HG03342 (cell line): ENCODE measurements around the gene TUB.

ENCODE experiments used
- ATAC-seq: cut with Tn5 transposase; IDR thresholded peaks from one replicate; pipeline ENCODE4 v1.9.1; 2021; ENCODE audit warnings: mild to moderate bottlenecking, moderate library complexity; ENCODE audit not compliant: unreplicated experiment

The TUB gene

DNA sequence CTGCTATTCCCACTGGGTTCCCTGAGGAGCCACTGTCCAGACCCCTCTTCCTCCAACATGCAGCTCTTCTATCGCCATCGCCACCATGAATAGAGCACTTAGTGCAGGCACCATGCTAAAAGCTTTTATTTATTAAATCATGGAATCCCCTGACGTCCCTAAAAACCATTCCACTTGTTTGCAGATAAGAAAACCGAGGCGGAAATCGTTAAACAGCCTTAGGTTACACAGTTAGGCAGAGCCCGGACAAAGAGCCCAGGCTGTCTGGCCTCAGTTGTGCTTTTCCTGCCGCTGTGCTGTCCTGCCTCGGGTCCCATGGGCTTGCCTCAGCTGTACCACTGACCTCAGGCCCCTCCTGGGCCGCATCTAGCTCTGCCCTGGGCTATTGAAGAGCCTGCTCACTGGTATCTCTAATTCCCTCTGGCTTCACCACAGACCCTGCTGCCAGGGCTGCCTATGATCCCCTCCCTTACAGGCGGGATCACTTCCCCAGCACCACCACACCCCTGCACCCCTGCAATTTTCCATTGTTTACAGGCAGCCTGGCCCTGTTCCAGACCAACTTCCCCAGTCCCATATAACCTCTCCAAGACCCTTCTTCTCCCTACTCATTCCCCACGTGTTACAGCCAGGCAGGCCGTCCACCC, 13.0 kb upstream of the TUB start:
- ATAC-seq = no peak

DNA sequence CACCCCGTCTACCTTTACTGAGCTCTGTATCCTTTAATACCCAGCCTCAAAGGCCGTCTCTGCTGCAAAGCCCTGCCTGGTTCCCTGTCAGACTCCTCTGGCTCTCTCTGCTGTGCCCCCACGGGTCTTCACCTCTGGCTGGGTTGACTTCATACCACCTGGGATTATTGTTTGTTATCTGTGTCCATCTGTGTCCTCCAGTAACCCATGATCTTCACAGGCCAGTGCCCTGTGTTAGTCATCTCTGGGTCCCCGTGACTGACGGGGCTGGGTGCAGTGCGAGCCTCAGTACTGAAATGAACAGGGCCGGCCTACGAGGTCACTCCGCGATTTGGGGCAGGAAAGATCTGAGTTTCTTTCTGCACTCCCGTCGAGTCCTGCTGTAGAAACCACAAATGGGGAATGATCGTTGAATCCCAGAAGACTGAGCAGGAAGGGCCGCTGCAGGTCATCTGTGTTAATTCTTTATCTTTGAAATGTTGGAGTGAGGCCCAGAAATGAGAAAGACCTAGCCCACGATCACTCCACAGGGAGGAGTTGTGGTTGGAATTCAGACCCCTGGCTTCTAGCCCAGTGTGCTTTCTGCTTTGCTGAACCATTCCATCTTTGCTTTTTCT, 12.3 kb upstream of the TUB start:
- ATAC-seq = no peak

DNA sequence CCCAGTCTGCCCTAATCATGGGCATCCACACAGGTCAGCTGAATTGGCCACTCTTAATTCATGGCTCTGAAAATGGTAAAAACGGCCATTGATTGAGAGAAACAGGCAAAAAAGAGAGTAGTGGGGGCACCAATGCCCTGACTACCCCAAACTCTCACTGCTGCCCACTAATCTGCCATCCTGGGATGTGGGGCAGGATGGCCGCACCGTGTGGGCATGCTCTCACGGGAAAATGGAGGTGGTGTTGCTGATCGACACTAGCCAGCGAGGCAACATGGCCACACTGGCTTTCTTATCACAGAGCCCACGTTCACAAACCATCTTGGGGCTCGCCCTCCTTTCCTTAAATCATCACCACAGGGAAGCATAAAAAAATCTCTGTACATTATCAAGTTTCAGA, 11.2 kb upstream of the TUB start:
- ATAC-seq = no peak

DNA sequence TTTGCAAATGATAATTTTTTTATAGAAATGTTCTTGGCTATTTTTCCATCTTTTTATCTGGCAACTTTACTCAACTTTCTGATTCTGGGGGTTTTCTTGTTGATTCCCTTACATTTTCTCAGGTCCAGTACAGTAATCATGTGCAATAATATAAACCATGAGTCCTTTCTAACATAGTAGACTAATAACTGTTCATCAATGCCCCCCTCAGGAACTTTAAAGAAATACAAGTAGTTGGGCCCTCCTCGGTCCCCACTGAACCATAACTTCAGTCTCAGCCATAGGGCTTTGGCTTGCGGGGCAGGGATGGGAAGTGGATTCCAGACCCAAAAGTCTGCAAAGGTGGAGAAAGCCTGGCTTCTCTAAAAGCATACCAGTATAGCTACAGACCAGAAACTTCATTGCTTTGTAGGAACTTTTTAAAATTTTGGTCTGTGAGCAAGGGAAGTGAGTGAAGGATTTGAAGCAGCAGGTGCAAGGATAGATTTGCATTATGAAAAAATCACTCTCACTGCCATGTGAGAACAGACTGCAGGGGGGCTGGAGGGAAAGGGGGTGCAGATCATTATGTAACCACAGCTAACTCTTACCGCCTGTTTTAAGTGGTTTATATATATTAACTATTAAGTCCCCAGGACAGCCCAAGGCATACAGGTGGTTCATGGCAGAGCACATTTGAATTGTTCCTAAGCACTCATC, 10.4 kb upstream of the TUB start:
- no peak for ATAC-seq

DNA sequence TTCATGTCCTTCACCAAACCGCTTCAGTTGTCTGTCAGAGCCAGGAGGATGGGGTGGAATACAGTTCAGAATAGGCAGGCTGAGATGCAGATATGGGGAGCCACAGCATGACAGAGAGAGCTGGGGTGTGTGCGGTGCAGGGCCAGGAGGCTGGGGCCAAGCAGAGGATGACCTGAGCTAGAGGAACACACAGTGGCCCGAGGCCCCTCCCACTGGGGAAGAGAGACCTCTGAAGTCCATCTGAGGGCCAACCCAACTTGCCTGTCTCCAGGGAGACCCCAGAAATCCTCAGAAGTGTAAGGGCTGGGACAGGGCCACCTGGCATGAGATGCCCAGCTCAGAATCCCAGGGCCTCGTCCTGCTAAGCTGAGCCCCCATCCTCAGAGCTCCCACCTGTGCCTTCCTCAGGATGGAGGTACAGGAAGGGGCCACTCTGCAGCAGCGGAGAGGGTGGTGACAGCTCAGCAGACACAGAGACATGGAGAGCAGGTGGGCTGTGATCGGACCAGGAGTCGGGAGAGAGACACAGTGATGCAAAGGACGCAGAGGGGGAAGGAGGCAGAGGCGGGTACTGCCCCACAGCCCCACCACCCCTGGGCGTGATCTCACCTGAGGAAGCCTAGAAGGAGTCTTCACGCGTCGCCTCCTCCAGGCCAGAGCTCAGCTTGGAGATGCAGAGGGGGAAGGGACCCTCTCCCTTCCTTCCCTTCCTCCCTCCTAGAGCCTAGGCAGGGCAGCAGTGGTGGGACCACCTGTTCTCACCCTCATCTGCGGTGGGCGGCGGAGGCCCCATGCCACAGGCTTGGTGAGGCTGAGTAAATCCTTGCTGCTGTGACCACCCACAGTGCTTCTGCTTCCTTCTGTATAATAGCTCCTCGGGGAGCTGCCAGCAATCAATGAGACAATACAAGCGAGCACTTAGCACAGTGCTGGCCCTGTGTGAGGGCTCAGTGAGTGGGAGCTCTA, 9.1 kb upstream of the TUB start:
- ATAC-seq = no peak

DNA sequence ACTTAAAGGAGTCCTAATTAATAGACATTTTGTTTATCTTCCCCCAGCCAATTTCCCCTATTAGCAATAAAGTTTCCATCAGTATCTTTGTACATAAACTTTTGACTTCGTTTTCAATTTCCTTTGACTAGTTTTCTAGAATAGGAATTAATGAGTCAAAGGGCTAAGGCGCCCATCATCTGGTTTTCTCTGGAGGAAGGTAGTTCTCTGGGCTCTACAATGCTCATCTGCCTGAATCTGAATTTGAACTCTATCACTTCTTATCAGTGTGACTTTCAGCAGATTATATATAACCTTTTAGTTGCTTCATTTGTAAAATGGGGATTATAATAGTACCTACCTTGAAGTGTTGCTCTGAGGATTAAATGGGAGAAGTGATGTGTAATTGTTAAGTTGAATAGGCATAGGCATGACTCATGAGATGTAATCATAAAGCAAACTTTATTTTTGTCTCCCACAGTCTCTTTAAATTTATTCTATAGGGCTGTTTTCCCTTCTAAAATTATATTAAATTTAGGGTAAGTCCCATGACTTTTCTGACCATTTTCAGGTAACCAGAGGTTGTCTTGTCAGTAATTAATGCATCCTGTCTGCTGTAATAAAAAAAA, 5.8 kb upstream of the TUB start:
- no peak for ATAC-seq

DNA sequence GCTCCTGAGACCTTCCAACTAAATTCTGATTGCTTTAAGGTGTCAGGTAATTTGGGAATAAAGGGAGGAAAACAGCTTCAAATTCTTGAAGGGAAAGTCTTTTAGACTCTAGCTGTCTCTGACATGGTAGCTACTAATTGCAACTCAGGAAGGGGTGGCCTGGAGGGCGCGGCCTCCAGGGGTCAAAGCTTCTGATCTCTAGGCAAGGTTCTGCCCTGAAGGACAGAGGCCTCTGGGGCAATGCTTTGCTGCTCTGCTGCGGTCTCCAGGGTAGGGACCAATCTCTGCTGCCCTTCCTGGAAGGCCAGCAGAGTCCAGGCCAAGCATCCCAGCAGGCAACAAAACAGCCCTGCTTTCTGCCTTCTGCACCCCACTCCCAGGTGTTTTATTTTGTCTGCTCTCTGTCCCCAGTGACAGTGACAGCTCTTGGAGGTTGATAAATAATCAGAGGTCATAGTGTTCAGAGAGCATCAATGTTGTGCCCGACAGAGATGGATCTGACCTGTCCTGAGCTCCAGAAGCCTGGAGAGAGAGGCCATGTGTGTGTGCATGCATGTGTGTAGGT, 1.8 kb upstream of the TUB start:
- no peak for ATAC-seq

DNA sequence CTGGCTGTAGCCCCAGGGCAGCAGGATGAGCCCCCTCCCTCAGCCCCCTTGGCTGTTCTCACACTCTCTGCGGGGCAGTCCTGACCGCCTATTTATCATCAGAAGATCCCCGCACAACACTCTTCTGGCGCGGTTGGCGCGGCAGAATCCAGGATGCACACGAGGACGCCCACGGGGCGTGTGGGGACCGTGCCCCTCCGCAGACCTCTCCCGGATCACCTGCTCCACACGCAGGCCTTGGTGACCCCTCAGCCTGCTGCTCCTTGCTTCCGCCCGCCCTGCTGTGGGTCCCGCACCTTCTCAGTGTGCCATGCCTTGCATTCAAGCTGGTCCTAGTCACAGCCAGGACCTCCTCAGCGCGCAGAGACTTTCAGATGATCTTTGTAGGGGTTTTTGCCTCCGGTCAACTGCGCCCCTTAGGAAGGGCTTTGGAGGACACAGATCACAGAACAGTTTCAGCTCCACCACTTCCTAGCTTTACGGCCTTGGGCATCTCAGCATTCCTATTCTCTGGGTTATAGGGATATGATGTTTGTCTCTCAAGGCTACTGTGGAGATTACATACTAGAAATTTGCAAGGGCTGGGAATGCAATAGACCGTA, 841 bp upstream of the TUB start:
- no peak for ATAC-seq

DNA sequence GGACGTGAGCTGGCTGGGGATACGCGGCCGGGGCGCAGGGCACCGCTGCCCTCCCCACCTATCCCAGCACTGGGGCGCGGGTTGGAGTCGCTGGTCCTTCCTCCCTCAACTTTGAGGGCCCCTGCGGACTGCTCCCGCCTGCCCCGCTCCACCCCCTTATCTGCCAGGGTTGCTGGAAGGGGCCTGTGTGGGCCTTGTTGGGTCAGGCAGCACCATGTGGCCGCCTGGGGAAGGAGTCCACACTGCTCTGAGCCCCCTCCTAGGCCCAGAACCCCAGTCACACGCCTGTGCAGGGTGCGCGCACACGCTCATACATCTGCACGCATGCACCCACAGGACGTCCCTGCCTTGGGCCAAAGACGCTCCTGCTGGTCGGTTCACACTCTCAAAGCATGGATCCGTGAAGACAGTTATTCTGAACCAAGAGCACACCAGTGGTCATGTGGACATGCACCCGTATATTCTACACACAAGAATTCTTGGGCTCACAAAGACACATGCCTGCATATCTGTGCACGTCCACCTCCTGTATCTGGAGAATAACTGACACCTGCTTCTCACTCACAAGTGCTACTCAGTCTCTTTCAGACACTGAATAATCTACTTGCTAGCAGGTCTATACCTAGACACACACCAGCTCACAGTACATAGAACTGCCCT, 710 bp downstream of the TUB start:
- ATAC-seq = no peak

DNA sequence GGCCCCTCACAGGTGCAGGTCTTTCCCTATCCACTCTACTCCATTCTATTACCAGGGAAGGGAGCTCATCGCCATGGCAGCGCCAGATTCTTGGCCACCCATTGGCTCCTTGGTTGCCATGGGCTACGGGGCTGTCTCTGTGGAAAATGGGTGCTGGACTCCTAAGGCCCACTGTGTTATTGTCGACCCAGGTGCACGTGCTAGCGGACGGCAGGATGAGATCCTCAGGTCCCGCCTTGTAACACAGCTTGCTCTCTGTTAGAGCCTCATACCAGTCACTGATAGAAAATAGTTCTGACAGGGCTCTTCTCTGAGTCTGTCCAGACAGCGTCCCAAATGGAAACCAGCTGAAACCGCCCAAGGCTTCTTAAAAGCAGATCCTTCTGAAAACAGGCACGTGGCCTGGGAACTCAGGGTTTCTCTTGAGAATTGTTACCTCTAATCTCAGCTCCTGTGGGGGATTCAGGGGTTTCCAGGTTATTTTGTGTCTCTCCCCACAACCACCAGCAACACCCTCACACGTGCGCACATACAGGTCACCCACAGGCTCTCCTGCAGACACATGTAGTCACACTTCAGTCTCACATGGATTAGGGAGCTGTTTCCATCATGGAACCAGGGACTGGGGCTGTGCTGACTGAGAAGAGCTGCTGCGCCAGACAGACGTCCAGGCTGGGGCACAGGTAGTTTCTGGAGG, 1.5 kb downstream of the TUB start:
- ATAC-seq = no peak

DNA sequence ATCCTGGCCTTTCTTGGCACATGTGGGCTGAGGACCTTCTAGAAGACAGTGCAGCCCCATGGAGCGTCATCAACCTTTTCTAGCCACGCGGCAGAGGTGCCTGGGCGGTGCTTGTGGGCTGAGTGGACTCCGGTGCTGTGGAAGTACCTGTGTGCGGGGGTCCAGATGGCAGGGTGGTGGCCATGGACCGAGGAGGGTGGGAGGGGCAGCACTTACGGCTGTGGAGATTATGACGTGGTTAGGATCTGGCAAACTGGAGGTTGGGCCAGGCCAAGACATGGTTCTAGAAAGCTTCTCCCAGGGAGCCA, 2.0 kb downstream of the TUB start:
- no peak for ATAC-seq

DNA sequence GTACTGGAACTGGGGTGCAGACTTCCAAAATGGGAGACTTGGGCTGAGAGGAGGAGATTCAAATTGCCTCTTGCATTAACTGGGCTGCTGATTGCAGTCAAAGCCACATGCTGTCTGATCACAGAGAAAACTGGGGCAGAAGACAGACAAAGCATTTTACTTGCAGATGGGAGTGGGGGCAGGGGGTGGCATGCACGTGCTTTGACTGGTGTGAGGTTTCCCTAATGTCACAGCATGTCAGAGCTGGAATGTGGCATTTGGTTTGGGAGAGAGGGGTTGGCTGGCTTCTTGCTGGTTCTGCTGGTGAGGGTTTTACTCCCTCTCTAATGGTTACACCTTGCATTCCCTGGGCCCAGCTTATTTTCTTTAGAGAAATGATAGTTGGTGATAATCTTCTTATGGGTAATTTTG, 2.9 kb downstream of the TUB start:
- ATAC-seq = no peak

DNA sequence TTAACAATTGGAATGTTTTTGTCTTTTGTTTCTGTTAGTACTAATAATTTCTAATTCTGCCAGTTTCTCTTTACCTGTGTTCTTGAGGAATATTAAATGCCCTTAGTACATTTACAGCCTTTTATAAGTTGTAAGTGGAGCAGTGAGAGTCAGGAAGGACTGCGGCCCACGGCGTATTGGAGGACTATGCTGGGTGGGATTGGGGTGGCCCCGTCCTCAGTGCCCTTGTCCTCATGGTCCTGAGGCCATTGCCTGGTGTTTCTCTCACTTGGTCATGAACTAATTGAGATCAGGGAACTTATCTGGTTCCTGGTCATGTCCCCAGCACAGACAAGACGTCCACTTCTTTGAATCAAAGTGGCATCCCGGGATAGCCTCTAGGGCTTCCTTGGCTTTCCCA, 3.3 kb downstream of the TUB start:
- ATAC-seq = no peak

DNA sequence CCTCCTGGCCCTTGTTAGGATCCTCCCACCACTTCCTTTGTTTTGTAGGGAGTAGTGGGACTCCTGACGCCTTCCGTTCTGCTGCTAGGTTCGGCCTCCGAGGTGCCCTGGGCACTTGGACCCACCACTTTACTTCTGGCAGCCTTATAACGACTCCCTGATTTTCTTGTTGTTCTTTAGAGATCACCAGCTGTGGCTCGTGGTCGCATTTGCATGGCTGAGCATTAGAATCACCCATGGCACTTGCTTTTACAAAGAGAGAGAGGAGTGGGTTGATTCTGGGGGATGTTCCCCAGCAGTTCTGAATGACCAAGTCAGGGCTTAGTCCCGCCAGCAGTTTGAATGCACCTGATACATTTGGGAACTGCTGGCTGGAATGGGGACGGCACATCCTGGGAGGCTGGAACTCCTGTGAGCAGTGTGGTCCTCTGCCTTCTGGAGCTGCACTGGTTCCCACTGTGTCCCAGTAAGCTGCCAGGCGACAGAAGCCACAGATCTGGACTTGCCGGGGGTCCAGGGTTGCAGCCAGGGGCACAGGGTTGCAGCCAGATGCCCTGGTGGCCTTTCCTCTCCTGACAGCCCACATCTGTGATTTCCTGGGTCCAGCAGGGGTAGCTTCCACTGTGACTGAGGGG, 4.1 kb downstream of the TUB start:
- ATAC-seq = no peak

DNA sequence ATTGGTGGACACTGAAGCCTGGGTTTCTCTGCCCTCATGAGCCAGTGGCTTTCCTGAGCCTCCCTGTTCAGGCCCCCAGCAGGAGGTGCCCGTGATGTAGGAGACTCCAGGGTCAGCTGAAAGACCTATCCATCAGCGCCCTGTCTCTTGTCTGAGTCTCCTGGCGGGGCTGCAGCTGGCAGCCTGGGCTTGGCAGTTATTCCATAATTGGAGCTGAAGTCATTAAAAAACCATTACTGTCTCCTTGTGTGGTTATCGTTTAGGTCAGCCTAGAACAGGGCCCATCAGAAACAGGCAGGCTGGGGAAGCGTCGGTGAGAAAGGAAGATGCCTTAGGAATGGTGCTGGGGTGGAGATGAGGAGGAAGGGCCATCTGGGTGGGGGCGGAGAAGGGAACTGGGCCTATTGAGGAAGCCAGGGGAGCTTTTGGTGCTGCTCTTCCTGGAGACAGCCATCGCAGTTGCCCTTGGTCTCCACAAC, 5.0 kb downstream of the TUB start:
- ATAC-seq = no peak

DNA sequence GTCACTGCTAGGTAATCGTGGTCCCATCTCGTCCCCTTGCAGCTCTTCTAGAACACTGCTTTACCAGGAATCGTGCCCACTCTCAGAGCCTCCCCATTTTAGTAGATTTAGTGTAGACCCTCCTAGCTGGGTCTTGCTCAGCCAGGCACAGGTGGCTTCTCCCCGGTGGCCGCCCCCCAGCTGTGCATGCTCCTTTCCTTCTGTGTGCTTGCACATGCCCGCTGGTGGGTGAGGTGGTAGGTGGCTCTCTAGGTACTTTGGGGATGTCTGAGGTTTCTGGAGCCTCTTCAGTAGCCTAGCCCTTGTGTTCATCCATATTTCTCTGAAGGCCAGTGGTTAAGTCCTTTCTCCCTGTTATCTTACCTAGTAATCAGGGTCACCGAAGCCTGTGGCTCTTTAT, 5.6 kb downstream of the TUB start:
- ATAC-seq = no peak

DNA sequence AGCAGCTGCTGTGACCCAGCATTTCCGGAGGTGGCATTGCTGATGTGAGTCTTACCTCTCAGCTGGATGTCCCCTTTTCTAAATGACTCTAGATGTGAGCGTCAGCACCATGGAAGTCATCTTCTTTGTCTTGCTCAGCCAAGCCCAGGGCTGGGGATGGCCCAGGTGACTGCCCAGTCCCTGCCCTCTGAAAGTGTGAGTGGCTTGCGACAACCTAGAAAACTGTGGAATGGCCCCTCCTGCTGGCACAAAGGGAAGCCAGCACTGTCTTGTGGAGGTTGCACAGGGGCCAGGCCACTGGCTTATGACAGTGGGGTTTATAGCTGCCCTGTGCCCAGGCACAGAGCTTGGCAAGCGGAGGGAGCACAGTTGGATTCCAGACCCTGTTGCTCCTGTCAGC, 6.2 kb downstream of the TUB start:
- ATAC-seq = no peak

DNA sequence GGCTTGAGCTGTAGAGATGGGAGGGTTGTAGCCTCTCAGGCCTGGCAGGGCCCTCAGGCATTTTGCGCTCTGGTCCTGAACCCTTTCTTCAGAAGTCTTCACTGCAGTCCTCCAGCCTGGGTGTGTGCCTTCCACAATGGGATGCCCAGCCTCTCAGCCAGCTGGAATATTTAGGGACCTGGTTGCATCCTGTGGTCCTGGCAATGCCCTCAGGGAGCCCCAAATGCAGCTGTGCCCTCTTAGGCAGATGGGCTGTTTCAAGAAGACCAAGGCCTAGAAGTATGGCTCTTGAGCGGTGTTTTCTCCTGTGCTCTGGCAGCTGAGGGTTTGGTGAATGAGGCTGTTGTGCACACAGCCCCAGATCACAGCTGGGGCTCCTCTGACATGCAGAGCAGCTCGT, 6.7 kb downstream of the TUB start:
- ATAC-seq = no peak
